AG04449 (cell line): ENCODE measurements around the gene MAPKBP1.

ENCODE experiments used
- CTCF ChIA-PET: fragments of 350-600 bp; formaldehyde crosslinking; extraction: SDS; loops from one replicate; lab custom pipeline; 2021; ENCODE audit warnings: antibody characterized with exemption; lab: Yijun Ruan, JAX
- POLR2A ChIA-PET: fragments of 400-600, 350-600 bp; formaldehyde crosslinking; extraction: SDS; loops from one replicate; lab custom pipeline; 2020; ENCODE audit warnings: antibody characterized with exemption, inconsistent platforms; lab: Yijun Ruan, JAX
- DNase-seq: peaks from one replicate; pipeline ENCODE4 v3.0.0-alpha.2; 2010; ENCODE audit warnings: low read depth, low spot score
- H3K4me3 ChIP-seq: 2 replicates; pipeline ENCODE4 v1.5.1; 2011; ENCODE audit warnings: low read depth, mild to moderate bottlenecking, control low read depth, low read length
- CTCF ChIP-seq: IDR thresholded peaks from one replicate; pipeline ENCODE4 v1.5.1; 2011; ENCODE audit warnings: mild to moderate bottlenecking, moderate library complexity, low read length, control low read depth, inconsistent platforms; ENCODE audit not compliant: insufficient read depth; ENCODE audit errors: missing control alignments

The MAPKBP1 gene

GRCh38 chr15:41780266-41780665, 6.0 kb downstream of the MAPKBP1 start:
- no peak overlapping the region for H3K4me3 ChIP-seq
- CTCF ChIA-PET: interaction anchor here (1.3 to 19.6 kb wide), 3 partner anchors 8 to 27 kb away, joined by 7 to 756 read pairs (median 7); no protein-coding TSS in a partner anchor
- POLR2A ChIA-PET: no interaction called here
- no peak for TF ChIP-seq CTCF
- no peak for DNase-seq

- DNase-seq: no peak
- POLR2A ChIA-PET: no interaction called here
- H3K4me3 ChIP-seq: no peak overlapping the region
- CTCF ChIA-PET: interaction anchor here (1.3 to 19.6 kb wide), 3 partner anchors 8 to 27 kb away, joined by 7 to 756 read pairs (median 7); no protein-coding TSS in a partner anchor
- TF ChIP-seq CTCF: no peak
Observed at GRCh38 chr15:41780727-41781126, 6.4 kb downstream of the MAPKBP1 start.

GRCh38 chr15:41782371-41783282, 8.3 kb downstream of the MAPKBP1 start:
- DNase-seq: no peak
- ChIA-PET POLR2A (interaction anchor here (0.7 kb wide), 1 partner anchor 8 kb away, joined by 3 read pairs; the partner anchor contains the start of gene MAPKBP1), CTCF (interaction anchor here (1.3 to 19.6 kb wide), 3 partner anchors 8 to 25 kb away, joined by 3 to 756 read pairs (median 33); partner anchors contain the start of gene MAPKBP1)
- H3K4me3 ChIP-seq: no peak overlapping the region
- TF ChIP-seq CTCF: no peak

GRCh38 chr15:41783296-41783695, 9.0 kb downstream of the MAPKBP1 start:
- TF ChIP-seq CTCF: no peak
- ChIA-PET POLR2A (no interaction called here), CTCF (interaction anchor here (1.3 to 19.6 kb wide), 3 partner anchors 9 to 24 kb away, joined by 3 to 756 read pairs (median 33); partner anchors contain the start of gene MAPKBP1)
- no peak for DNase-seq
- H3K4me3 ChIP-seq: no peak overlapping the region

GRCh38 chr15:41788262-41788661, 14.0 kb downstream of the MAPKBP1 start:
- no peak overlapping the region for H3K4me3 ChIP-seq
- DNase-seq: no peak
- ChIA-PET CTCF (interaction anchor here (10.8 to 12.8 kb wide), 2 partner anchors 13 to 23 kb away, joined by 102 to 163 read pairs; partner anchors contain the start of gene MAPKBP1), POLR2A (no interaction called here)
- no peak for TF ChIP-seq CTCF

- no peak overlapping the region for H3K4me3 ChIP-seq
- TF ChIP-seq CTCF: no peak
- CTCF ChIA-PET: interaction anchor here (0.6 to 12.8 kb wide), 6 partner anchors 8 to 231 kb away, joined by 3 to 163 read pairs (median 5); partner anchors contain the start of gene MAPKBP1
- DNase-seq: no peak
- POLR2A ChIA-PET: interaction anchor here (1.7 kb wide), 1 partner anchor 15 kb away, joined by 7 read pairs; the partner anchor contains the start of gene MAPKBP1
Observed at GRCh38 chr15:41789236-41789635, 15.0 kb downstream of the MAPKBP1 start.
